ENCODE results near the gene SLC41A3.

DNA sequence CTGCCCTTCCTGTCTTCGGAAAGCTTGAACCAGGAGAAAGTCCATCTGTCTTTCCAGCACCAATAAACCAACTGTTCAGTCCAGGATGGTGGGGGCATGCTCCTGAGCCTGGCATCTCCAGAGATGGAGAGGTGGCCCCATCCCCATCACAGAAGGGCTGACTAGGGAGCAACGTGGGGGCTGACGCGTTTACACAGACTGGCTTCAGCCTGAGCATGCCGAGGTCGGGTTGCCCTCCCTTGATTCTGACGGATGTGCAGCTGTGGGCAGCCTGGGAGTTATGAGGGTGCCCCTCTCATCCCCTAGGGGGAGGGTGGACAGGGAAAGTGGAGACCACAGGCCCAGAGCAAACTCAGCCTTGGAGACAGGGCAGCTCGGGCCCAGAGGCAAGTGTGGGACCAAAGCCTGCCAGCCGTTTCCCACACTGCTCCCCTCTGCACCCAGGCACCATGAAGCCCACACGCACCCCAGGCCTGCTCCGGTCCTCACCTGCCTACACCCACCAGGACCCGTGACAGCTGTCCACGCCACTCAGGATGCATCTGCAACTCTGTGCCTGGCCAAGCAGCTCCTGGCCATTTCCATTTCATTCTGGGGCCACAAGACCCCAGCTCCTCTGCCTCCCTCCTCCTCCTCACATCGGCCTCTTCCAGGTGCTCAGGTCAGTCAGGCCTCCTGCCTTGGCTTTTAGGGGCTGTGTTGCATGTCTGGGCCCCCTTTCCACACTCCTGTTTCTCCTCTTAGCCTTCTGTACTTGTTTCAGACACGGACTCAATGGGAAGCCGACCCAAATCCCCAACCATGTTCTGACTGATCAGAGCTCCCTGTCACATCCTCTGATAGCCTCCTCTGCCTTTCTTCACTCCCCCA lies 48.2 kb upstream of the SLC41A3 start:
- TF ChIP-seq, protein P1, sequence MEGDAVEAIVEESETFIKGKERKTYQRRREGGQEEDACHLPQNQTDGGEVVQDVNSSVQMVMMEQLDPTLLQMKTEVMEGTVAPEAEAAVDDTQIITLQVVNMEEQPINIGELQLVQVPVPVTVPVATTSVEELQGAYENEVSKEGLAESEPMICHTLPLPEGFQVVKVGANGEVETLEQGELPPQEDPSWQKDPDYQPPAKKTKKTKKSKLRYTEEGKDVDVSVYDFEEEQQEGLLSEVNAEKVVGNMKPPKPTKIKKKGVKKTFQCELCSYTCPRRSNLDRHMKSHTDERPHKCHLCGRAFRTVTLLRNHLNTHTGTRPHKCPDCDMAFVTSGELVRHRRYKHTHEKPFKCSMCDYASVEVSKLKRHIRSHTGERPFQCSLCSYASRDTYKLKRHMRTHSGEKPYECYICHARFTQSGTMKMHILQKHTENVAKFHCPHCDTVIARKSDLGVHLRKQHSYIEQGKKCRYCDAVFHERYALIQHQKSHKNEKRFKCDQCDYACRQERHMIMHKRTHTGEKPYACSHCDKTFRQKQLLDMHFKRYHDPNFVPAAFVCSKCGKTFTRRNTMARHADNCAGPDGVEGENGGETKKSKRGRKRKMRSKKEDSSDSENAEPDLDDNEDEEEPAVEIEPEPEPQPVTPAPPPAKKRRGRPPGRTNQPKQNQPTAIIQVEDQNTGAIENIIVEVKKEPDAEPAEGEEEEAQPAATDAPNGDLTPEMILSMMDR (conservative IDR thresholded peaks at IDR 0.05; ENCODE audit: low read length), result no peak
- TF ChIP-seq EZH2phosphoT487 (IDR thresholded peaks at IDR 0.05; ENCODE audit: borderline replicate concordance), result no peak

All from Loucy (cell line).